Measurements from ENCODE around the gene MEA1.

MEA1 gene

DNA sequence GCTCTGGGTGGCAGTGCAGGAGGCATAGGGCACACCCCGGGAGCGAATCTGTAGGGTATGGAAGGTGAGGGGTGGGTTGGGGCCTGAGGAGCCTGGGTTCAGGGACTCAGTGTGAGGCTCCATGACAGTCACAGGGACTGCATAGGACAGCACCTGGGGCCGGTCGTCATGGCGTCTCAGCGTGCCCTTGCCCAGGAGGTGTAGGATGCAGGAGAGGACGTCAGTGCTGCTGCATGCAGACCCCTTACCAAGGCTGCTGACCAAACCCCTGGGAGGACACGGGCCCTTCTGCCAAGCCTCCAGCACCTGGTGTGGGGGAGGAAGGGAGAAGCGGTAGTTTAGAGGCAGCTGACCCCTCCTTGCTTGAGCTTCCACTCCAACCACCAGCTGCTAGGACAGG lies 24.0 kb upstream of the MEA1 start:
- H3K4me3 ChIP-seq (ENCODE audit: low read depth, low read length) = no peak overlapping the region
- no peak for TF ChIP-seq CTCF (IDR thresholded peaks at IDR 0.05; ENCODE audit: control insufficient read depth, extremely low read depth, insufficient read depth)
- no peak for DNase-seq (ENCODE audit: low read depth)

DNA sequence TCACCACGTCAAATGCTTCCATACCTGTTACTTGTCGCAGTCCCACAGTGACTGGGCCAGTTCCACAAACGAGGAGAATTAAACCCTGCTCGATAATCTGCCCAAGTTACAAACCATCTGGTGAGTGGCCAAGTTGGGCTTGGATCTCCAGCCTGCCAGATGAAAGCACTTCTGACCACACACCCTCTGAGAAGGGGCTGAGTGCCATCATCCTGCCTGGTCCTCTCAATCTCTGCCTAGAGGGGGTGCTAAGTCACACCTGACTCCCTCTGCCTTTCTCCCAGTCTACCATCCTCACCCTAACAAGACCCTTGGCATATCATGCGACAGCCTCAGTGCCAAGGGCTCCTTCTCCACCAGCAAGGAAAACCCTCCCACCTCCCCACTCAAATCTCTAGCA lies 23.5 kb upstream of the MEA1 start:
- DNase-seq (ENCODE audit: low read depth) = no peak
- no peak for TF ChIP-seq CTCF (IDR thresholded peaks at IDR 0.05; ENCODE audit: control insufficient read depth, extremely low read depth, insufficient read depth)

DNA sequence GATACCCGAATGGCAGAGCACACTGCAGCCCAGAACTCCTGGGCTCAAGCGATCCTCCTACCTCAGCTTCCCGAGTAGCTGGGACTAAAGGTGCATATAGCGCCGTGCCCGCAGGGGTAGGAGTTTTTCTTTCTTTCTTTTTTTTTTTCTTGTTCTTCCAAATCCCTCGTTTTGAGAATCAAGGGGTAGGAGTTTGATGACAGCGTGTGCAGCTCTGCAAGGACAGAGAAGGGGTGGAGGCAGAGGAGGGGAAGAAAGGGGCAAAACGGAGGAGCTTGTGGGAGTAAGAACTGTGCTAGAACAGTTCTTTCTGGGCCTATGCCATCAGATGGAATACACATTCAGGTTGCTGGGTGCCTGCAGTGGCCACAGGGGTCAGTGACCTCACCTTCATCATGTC lies 23.0 kb upstream of the MEA1 start:
- H3K4me3 ChIP-seq (ENCODE audit: low read depth, low read length) = no peak overlapping the region
- TF ChIP-seq CTCF (IDR thresholded peaks at IDR 0.05; ENCODE audit: control insufficient read depth, extremely low read depth, insufficient read depth) = no peak
- no peak for DNase-seq (ENCODE audit: low read depth)

More for the DNA sequence above, 23.5 kb upstream of the MEA1 start:
- no peak overlapping the region for H3K4me3 ChIP-seq (ENCODE audit: low read depth, low read length)

DNA sequence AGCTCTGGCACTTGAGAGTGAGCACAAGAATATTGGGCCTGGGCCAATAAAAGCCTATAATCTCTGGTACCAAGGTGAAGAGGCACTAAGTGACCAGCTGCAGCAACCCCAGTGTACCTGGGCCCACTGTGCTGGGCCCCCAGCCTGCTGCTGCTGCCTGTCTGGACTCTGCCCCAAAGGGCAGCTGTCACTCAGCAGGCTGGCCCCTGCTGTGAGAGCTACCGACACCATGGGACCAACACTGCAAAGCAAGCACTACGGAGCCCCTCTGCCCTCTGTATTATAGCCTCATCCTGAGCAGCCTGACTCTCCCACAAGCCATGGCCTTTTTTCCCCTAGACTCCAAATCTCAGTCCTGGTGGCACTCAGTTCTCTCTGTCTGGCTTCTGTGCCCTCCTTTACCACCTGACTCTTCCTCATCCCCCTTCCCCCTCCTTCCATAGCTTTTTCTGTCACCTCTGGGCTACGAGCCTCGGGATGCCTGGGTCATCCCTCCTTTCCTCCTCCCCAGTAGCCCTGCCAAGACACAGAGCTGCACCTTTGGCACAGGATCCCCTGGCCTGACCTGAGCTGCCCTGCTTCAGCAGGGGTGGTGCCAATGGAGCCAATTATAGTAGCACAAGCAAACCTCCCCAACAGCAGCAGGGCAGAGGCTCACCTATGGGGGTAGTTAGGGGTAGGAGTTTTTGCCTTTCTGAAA lies 21.9 kb upstream of the MEA1 start:
- no peak overlapping the region for H3K4me3 ChIP-seq (ENCODE audit: low read depth, low read length)
- DNase-seq (ENCODE audit: low read depth) = no peak
- TF ChIP-seq CTCF (IDR thresholded peaks at IDR 0.05; ENCODE audit: control insufficient read depth, extremely low read depth, insufficient read depth) = no peak

DNA sequence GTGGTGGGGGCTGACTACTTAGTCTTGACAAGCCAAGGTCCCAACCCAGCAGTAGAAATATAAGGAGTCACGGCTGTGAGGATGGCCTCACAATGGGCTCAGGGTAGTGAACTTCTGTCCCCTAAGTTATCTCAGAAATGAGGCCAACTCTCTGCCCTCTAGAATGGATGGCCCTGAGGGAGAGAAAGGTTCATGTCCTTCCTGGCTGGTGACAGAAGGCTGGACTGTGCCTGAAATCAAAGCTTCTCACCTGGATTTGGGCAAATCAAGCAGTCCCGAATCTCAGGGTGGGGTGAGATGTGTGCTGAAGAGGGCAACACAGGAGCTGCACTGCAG lies 20.4 kb upstream of the MEA1 start:
- no peak for DNase-seq (ENCODE audit: low read depth)
- TF ChIP-seq CTCF (IDR thresholded peaks at IDR 0.05; ENCODE audit: control insufficient read depth, extremely low read depth, insufficient read depth) = no peak
- no peak overlapping the region for H3K4me3 ChIP-seq (ENCODE audit: low read depth, low read length)

DNA sequence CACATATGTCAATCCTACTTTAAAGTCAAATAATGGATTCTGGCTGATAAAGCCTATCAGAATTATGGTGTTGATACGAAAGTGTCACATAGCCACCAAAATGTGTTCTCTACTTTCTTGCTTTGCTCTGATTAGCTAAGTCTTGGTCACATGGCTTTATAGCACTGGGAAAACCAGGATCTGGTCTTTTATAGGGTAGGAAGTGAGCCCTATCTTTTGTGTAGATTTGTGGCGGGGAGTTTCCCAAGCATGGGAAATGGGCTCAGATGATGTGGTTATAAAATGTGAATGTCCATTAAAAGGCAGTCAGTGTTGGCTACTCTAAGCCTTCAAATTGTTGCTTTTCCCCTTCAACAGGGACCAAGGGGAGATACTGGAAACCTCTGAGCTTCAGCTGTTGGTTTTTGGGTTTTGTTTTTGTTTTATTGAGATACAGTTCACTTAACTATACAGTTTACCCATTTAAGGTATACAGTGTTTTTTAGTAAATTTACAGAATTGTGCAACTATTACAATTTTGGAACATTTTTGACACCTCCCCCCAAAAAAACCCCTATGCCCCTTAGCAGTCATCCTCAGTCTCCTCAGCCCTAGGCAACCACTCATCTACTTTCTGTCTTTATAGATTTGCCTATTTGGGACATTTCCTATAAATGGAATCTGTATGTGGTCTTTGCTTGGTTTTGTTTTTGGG lies 19.9 kb upstream of the MEA1 start:
- TF ChIP-seq CTCF (IDR thresholded peaks at IDR 0.05; ENCODE audit: control insufficient read depth, extremely low read depth, insufficient read depth) = no peak
- DNase-seq (ENCODE audit: low read depth) = no peak
- H3K4me3 ChIP-seq (ENCODE audit: low read depth, low read length) = no peak overlapping the region

DNA sequence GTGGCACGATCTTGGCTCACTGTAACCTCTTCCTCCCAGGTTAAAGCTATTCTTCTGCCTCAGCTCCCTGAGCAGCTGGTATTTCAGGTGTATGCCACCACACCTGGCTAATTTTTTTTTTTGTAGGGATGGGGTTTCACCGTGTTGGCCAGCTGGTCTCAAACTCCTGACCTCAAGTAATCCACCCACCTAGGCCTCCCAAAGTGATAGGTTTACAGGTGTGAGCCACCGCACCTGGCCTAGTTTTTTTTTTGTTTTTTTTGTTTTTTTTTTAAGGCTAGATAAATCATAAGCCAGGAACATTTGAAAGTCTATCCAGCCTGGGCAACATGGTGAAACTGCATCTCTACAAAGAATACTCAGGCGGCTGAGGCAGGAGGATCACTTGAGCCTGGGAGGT lies 18.6 kb upstream of the MEA1 start:
- no peak for TF ChIP-seq CTCF (IDR thresholded peaks at IDR 0.05; ENCODE audit: control insufficient read depth, extremely low read depth, insufficient read depth)
- H3K4me3 ChIP-seq (ENCODE audit: low read depth, low read length) = no peak overlapping the region
- DNase-seq (ENCODE audit: low read depth) = no peak

Data from LNCaP clone FGC (cell line).